Ramos (cell line): ENCODE results near the gene TSPY8.
"Not testable (repeated sequence)": the region's sequence is repeated elsewhere in the genome, so short reads cannot be mapped to it uniquely, and the experiment has no call there.

ENCODE experiments used
- in situ Hi-C: fragments of 300-500 bp; cut with MboI; formaldehyde crosslinking; loops from one replicate; pipeline ENCODE4 v1.14.3; 2022; ENCODE audit warnings: low sequenced_read_pairs; ENCODE audit not compliant: unreplicated experiment

The TSPY8 gene, protein sequence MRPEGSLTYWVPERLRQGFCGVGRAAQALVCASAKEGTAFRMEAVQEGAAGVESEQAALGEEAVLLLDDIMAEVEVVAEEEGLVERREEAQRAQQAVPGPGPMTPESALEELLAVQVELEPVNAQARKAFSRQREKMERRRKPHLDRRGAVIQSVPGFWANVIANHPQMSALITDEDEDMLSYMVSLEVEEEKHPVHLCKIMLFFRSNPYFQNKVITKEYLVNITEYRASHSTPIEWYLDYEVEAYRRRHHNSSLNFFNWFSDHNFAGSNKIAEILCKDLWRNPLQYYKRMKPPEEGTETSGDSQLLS

DNA sequence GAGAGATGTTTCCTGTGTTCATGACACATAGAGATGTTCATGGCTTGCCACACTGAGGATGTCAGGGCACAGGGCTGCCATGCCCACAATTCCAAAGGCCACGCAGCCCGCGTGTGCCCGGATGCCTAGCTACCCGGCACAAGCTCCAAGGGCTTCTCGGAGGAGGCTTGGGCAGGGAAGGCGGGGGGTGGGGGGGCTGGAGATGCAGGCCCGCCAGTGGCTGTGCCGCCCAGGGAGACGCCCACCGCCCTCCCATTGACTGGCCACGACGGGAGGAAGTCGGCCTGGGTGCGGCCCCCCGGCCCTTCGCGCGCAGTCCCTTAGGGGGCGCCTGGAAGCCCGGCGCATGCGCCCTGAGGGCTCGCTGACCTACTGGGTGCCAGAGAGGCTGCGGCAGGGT is at the start of gene TSPY8:
TSPY8 (plus strand) TSS at position 301 of the 400 bp plus-strand sequence; CDS start at position 347, 46 bp downstream.
- in situ Hi-C loops = not testable (repeated sequence)

DNA sequence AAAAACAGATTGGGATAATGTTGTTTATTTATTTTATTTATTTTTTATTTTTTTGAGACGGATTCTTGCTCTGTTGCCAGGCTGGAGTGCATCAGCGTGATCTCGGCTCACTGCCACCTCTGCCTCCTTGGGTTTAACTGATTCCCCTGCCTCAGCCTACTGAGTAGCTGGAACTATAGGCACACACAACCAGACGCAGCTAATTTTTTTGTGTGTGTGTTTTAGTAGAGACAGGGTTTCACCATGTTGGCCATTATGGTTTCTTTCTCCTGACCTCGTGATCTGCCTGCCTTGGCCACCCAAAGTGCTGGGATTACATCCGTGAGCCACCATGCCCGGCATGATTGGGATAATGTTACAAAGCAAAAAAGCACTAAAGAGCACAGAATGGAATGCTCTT is 36.6 kb upstream of the TSPY8 start:
- in situ Hi-C loops = no loop called here

DNA sequence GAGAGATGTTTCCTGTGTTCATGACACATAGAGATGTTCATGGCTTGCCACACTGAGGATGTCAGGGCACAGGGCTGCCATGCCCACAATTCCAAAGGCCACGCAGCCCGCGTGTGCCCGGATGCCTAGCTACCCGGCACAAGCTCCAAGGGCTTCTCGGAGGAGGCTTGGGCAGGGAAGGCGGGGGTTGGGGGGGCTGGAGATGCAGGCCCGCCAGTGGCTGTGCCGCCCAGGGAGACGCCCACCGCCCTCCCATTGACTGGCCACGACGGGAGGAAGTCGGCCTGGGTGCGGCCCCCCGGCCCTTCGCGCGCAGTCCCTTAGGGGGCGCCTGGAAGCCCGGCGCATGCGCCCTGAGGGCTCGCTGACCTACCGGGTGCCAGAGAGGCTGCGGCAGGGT is 20.4 kb upstream of the TSPY8 start, which contains the start of gene TSPY4:
TSPY4 (plus strand) TSS at position 301 of the 400 bp plus-strand sequence; CDS start at position 347, 46 bp downstream.
- in situ Hi-C loops = not testable (repeated sequence)

DNA sequence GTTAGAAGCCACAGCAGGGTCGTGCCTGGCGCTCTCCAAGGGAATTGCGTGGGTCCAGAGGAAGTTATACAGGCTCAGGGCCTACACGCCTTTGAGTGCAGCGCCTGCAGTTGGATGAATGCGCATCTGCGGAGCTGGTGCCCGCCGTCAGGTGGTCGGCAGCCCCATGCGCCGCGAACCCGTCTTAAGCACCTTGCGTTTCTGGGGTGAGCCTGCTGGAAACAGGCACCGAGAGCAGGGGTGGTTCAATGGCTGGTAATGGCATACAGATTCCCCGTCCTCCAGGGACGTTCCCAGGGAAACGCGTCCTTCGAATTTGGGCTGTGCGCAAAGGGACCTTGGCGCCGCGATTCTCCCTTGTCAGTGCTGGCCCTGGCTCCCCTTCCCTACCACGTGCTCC is 38.9 kb downstream of the TSPY8 start:
- in situ Hi-C loops = not testable (repeated sequence)

DNA sequence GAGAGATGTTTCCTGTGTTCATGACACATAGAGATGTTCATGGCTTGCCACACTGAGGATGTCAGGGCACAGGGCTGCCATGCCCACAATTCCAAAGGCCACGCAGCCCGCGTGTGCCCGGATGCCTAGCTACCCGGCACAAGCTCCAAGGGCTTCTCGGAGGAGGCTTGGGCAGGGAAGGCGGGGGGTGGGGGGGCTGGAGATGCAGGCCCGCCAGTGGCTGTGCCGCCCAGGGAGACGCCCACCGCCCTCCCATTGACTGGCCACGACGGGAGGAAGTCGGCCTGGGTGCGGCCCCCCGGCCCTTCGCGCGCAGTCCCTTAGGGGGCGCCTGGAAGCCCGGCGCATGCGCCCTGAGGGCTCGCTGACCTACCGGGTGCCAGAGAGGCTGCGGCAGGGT is 40.5 kb downstream of the TSPY8 start, which contains the start of gene TSPY3:
TSPY3 (plus strand) TSS at position 301 of the 400 bp plus-strand sequence; CDS start at position 347, 46 bp downstream.
- in situ Hi-C loops = not testable (repeated sequence)
